GM12878 (cell line): ENCODE results near the gene BRF1. TPM values are rescaled to one million over a fixed set of nuclear protein-coding genes. Genes with fewer than 3 reads are reported as not detected.

Experiments
- ATAC-seq: fragments of 200-7000 bp; cut with Tn5 transposase; 3 replicates; pipeline ENCODE4 v1.9.1; 2020; ENCODE audit warnings: mild to moderate bottlenecking, moderate library complexity
- BruUV-seq: library from RNA; stranded (reverse); fragments of 400-500 nt; replicated peaks from 2 replicates; lab custom pipeline; 2021; lab: Mats Ljungman, UMichigan
- CTCF ChIA-PET: fragments of 300-600 bp; sonication (Branson Sonifier 250); formaldehyde crosslinking; extraction: SDS; loops from one replicate; lab custom pipeline; 2021; ENCODE audit warnings: inconsistent platforms; lab: Yijun Ruan, JAX
- POLR2A ChIA-PET: fragments of 350-600 bp; formaldehyde crosslinking; extraction: SDS; loops from one replicate; lab custom pipeline; 2021; ENCODE audit warnings: inconsistent platforms; lab: Charles Lee
- RAD21 ChIA-PET: fragments of 300-600 bp; sonication (Branson Sonifier 250); formaldehyde crosslinking; loops from one replicate; lab custom pipeline; 2023; ENCODE audit warnings: antibody characterized with exemption; ENCODE audit not compliant: unreplicated experiment; lab: Charles Lee
- SMC1A ChIA-PET: fragments of 300-600 bp; sonication (Branson Sonifier 250); formaldehyde crosslinking; loops from one replicate; lab custom pipeline; 2023; ENCODE audit not compliant: unreplicated experiment, uncharacterized antibody; lab: Charles Lee
- DNase-seq: peaks from one replicate; pipeline ENCODE4 v3.0.0-alpha.2; 2011; ENCODE audit warnings: low read depth, low spot score
- FAIRE-seq: peaks from 3 replicates; lab custom pipeline; 2011; peaks lifted over from hg19 to GRCh38; lab: Jason Lieb, UNC
- H2AFZ ChIP-seq: 2 replicates; pipeline ENCODE4 v1.6.0; 2011; ENCODE audit warnings: low read depth, low read length, control low read depth; ENCODE audit not compliant: control insufficient read depth
- H3K27ac ChIP-seq: 2 replicates; pipeline ENCODE4 v1.5.1; 2011; ENCODE audit warnings: control low read depth; ENCODE audit not compliant: control insufficient read depth, insufficient read depth
- H3K27me3 ChIP-seq, 2 experiments: replicated peaks in 1 of 2; 2 replicates each; pipeline versions ENCODE4 v1.6.0 to v1.6.1; 2011; ENCODE audit warnings: low read length in 1 of 2; ENCODE audit not compliant: control insufficient read depth in 2 of 2, insufficient read depth in 2 of 2
- H3K36me3 ChIP-seq, 2 experiments: 2 replicates each; pipeline ENCODE4 v1.5.1; 2011; ENCODE audit warnings: low read length in 1 of 2; ENCODE audit not compliant: control insufficient read depth in 2 of 2, insufficient read depth in 2 of 2
- H3K4me1 ChIP-seq: 2 replicates; pipeline ENCODE4 v1.6.1; 2011; ENCODE audit warnings: mild to moderate bottlenecking, low read length, moderate library complexity, mixed read lengths; ENCODE audit not compliant: control insufficient read depth, insufficient read depth
- H3K4me2 ChIP-seq: 2 replicates; pipeline ENCODE4 v1.6.0; 2011; ENCODE audit warnings: control low read depth; ENCODE audit not compliant: control insufficient read depth, insufficient read depth
- H3K4me3 ChIP-seq: fragments of 200-600 bp; sonication (generic); 2 replicates; pipeline ENCODE4 v1.5.1; 2016
- H3K79me2 ChIP-seq: 2 replicates; pipeline ENCODE4 v1.6.0; 2011; ENCODE audit warnings: low read length; ENCODE audit not compliant: control insufficient read depth, insufficient read depth
- H3K9ac ChIP-seq: 2 replicates; pipeline ENCODE4 v1.8.0; 2011; ENCODE audit warnings: low read length, control low read depth, mixed read lengths; ENCODE audit not compliant: control insufficient read depth, insufficient read depth
- H3K9me3 ChIP-seq: replicated peaks from 3 replicates; pipeline ENCODE4 v1.5.1; 2011; ENCODE audit warnings: mild to moderate bottlenecking, low read length; ENCODE audit not compliant: control insufficient read depth, insufficient read depth
- H4K20me1 ChIP-seq: 2 replicates; pipeline ENCODE4 v1.6.0; 2011; ENCODE audit not compliant: control insufficient read depth, insufficient read depth
- PAX8 ChIP-seq: fragments of 450-650 bp; IDR thresholded peaks from 2 replicates; pipeline ENCODE4 v1.6.1; 2017; ENCODE audit warnings: mild to moderate bottlenecking, moderate library complexity
- ZNF687 ChIP-seq: fragments of 450-650 bp; IDR thresholded peaks from 2 replicates; pipeline ENCODE4 v1.6.1; 2017; ENCODE audit warnings: mild to moderate bottlenecking, moderate library complexity
- WGBS: methylation state at CpG from one replicate; pipeline ENCODE4 v1.1.6; 2016; ENCODE audit warnings: low lambda C conversion rate; ENCODE audit not compliant: insufficient replicate concordance, insufficient coverage; ENCODE audit errors: missing lambda C conversion rate; 5-methylcytosine and 5-hydroxymethylcytosine counted together
- in situ Hi-C: fragments of 300-500 bp; cut with MboI; formaldehyde crosslinking; loops from 9 replicates; pipeline ENCODE4 v1.14.3; 2018; ENCODE audit warnings: mixed read lengths
- intact Hi-C: fragments of 100-400 bp; cut with micrococcal nuclease; formaldehyde crosslinking; loops from one replicate; pipeline ENCODE4 v1.14.2; 2022; ENCODE audit not compliant: unreplicated experiment
- polyA plus RNA-seq, 11 experiments: library from polyadenylated mRNA; depleted of rRNA in 4 of 11; unstranded in 6 of 11; stranded (reverse) in 5 of 11; fragments of >200 nt; fragmentation: Nextera tagmentation in 4 of 11; fragmentation: Illumina TruSeq in 1 of 11; extraction: Ambion mirVana in 4 of 11; extraction: Trizol in 1 of 11; gene quantifications; 1 replicate in 1 of 11; 2 replicates in 10 of 11; pipeline versions ENCODE4 v1.2.1 to v1.2.3, GENCODE V29; 2011 to 2016; ENCODE audit warnings: inconsistent platforms in 2 of 11, missing spikeins in 2 of 11, low read depth in 1 of 11
- total RNA-seq, 4 experiments: library from RNA; depleted of rRNA in 3 of 4; stranded (reverse); fragments of >200 nt in 3 of 4; fragmentation: Illumina TruSeq in 1 of 4; extraction: Trizol in 1 of 4; gene quantifications; 2 replicates each; pipeline versions ENCODE4 v1.2.1 to v1.2.3, GENCODE V29; 2013 to 2021

The BRF1 gene
- total and polyA plus RNA-seq, 10 of the 15 experiments (the other 5 are each of a cell fraction or from before 2014, with no cell fraction given), result 0.21 to 33.5 (median 10.7) TPM

- no peak for FAIRE-seq
- Histone ChIP-seq H3K36me3 (peaks cover 0 to 16% of the 10 kb centered on the region in 2 experiments; a peak in 3 of 4 replicates), H3K9ac (no peak overlapping the region), H3K27ac (no peak overlapping the region), H3K4me1 (no peaks in the 10 kb centered on the region; the same call in 1 of the 2 replicates), H3K79me2 (peaks cover 6% of the 10 kb centered on the region), H4K20me1 (no peaks in the 10 kb centered on the region; the same call in 1 of the 2 replicates), H3K27me3 (no peaks in the 10 kb centered on the region), H3K9me3 (no peaks in the 10 kb centered on the region), H3K4me3 (no peak overlapping the region), H2AFZ (no peak overlapping the region), H3K4me2 (no peak overlapping the region)
- WGBS, result 97% methylated on average over 21 of the region's 21 CpGs
- RAD21 ChIA-PET, result no interaction called here
- CTCF ChIA-PET, result no interaction called here
- SMC1A ChIA-PET, result no interaction called here
- no TSS peak for BruUV-seq
- DNase-seq, result no peak
- in situ Hi-C loops, result no loop called here
- intact Hi-C loops, result no loop called here
- no peak for TF ChIP-seq PAX8
- TF ChIP-seq ZNF687, result no peak
- POLR2A ChIA-PET, result no interaction called here
- no peak for ATAC-seq
Observed at GRCh38 chr14:105280525-105280924, 20.3 kb downstream of the BRF1 start.
